Effector memory CD4-positive, alpha-beta T cell (primary cell): Measurements from ENCODE around the gene NT5M.
"Not testable (repeated sequence)": the region's sequence is repeated elsewhere in the genome, so short reads cannot be mapped to it uniquely, and the experiment has no call there.

Source experiments
- DNase-seq, 3 donors: peaks; one replicate each; pipeline ENCODE4 v3.0.0-alpha.2; 2020
- H3K27ac ChIP-seq: 2 replicates; pipeline ENCODE4 v1.7.0; 2013; ENCODE audit warnings: mild to moderate bottlenecking, low read length, moderate library complexity; ENCODE audit not compliant: insufficient read depth, poor library complexity, severe bottlenecking
- H3K27me3 ChIP-seq: replicated peaks from 2 replicates; pipeline ENCODE4 v1.7.0; 2013; ENCODE audit warnings: mild to moderate bottlenecking, low read length; ENCODE audit not compliant: insufficient read depth, control insufficient read depth, poor library complexity, severe bottlenecking
- H3K36me3 ChIP-seq: 2 replicates; pipeline ENCODE4 v1.7.0; 2013; ENCODE audit warnings: mild to moderate bottlenecking, low read length, moderate library complexity; ENCODE audit not compliant: control insufficient read depth, insufficient read depth
- H3K4me1 ChIP-seq: 2 replicates; pipeline ENCODE4 v1.7.0; 2013; ENCODE audit warnings: low read length, mild to moderate bottlenecking; ENCODE audit not compliant: control insufficient read depth, insufficient read depth, poor library complexity, severe bottlenecking
- H3K4me3 ChIP-seq: 2 replicates; pipeline ENCODE4 v1.7.0; 2013; ENCODE audit warnings: low read length, low read depth, mild to moderate bottlenecking; ENCODE audit not compliant: insufficient read depth, poor library complexity, severe bottlenecking
- H3K9me3 ChIP-seq: 2 replicates; pipeline ENCODE4 v1.7.0; 2013; ENCODE audit warnings: mild to moderate bottlenecking, low read length, moderate library complexity; ENCODE audit not compliant: control insufficient read depth
- total RNA-seq, 3 donors: gene quantifications; one replicate each; lab custom pipeline; 2026; lab: John Stamatoyannopoulos, UW

Gene NT5M
- total RNA-seq = 1.1 to 3.5 (median 1.2) reads per million in 3 donors

DNA sequence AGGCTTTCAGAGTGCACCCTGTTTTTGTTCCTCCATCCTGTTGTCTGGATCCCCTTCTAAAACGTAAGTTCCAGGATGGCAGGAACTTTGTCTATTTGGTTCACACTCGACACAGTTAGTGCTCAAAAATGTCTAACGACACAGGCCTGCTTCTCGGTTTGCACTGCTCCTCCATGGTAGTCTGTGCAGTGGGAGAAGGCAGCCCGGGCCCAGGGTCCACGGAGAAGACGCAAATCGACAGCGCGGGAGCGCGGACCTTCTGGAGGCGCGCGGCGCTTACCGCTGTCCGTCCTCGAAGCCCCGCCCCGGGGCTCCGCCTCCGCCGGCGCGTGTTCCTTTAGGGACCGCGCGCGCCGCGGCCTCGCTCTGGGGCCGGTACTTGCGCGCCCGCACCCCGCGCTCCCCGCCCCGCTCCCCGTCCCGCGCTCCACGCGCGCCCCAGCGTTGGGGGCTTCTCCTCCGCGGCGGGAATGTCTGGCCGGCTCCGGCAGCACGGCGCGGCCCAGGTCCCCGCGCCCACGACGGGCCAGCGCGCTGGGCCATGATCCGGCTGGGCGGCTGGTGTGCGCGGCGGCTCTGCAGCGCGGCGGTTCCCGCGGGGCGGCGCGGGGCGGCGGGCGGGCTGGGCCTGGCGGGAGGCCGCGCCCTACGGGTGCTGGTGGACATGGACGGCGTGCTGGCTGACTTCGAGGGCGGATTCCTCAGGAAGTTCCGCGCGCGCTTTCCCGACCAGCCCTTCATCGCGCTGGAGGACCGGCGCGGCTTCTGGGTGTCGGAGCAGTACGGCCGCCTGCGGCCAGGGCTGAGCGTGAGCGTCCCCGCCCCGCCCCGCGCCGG is at the start of gene NT5M:
Gene NT5M, plus strand, starts transcription at position 364 of the 837 bp plus-strand sequence. Its CDS starts 178 bp downstream, at position 542.
- Histone ChIP-seq H3K4me1 (peaks cover 22% of the 10 kb centered on the region), H3K27me3 (no peaks in the 10 kb centered on the region), H3K9me3 (no peaks in the 10 kb centered on the region), H3K27ac (no peak within 1 kb of the TSS), H3K36me3 (no peaks in the 10 kb centered on the region), H3K4me3 (peak within 1 kb of the TSS; percentile 57)
- peak; percentile 15 to 51 (median 42) for DNase-seq

DNA sequence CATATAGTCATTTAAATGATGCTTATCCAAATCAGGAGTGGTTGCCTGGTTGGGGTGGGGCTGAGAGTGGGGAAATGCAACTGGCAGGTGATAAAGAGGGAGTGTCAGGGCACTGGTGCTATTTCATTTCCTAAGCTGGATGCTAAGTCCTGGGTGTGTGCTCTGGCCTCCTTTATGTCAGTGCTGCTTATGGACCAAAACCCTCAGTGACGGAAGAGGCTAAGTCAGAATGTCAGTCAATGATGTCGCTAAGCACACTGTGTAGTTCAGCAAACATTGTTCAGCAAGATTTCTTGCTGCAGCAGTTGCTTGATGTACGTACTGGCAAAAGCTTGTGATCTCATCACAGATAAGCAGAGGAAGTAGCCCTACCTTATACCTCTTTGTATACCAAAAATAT is 49.8 kb upstream of the NT5M start:
- H3K4me1 ChIP-seq = no peaks in the 10 kb centered on the region
- peaks cover 56% of the 10 kb centered on the region for H3K36me3 ChIP-seq
- no peak overlapping the region for H3K4me3 ChIP-seq
- H3K27me3 ChIP-seq = no peaks in the 10 kb centered on the region
- DNase-seq = no peak
- no peaks in the 10 kb centered on the region for H3K9me3 ChIP-seq
- no peak overlapping the region for H3K27ac ChIP-seq

DNA sequence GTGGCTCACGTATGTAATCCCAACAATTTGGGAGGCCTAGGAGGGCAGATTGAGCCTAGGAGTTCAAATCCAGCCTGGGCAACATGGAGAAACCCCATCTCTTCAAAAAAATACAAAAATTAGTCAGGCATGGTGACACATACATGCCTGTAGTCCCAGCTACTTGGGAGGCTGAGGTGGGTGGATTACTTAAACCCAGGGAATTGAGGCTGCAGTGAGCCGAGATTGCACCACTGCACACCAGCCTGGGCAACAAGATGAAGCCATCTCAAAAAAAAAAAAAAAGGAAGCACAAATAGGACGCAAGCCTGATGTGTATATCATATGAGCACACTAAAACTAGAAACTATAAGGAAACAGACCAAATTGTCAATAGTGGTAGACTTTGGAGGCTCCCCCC is 49.1 kb upstream of the NT5M start:
- H3K36me3 ChIP-seq = peaks cover 56% of the 10 kb centered on the region
- no peak overlapping the region for H3K4me3 ChIP-seq
- no peaks in the 10 kb centered on the region for H3K9me3 ChIP-seq
- no peak overlapping the region for H3K27ac ChIP-seq
- no peaks in the 10 kb centered on the region for H3K4me1 ChIP-seq
- no peaks in the 10 kb centered on the region for H3K27me3 ChIP-seq
- DNase-seq = no peak

DNA sequence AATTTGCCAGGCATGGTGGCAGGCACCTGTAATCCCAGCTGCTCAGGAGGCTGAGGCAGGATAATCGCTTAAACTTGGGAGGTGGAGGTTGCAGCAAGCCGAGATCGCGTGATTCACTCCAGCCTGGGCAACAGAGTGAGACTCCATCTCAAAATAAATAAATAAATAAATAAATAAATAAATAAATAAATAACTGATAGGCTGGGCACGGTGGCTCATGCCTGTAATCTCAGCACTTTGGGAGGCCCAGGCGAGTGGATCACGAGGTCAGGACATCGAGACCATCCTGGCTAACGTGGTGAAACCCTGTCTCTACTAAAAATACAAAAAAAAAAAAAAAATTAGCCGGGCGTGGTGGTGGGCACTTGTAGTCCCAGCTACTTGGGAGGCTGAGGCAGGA is 47.5 kb upstream of the NT5M start:
- not testable (repeated sequence) for DNase-seq, H3K4me3 ChIP-seq, H3K27ac ChIP-seq, H3K4me1 ChIP-seq, H3K27me3 ChIP-seq, H3K9me3 ChIP-seq
- peaks cover 68% of the 10 kb centered on the region for H3K36me3 ChIP-seq

DNA sequence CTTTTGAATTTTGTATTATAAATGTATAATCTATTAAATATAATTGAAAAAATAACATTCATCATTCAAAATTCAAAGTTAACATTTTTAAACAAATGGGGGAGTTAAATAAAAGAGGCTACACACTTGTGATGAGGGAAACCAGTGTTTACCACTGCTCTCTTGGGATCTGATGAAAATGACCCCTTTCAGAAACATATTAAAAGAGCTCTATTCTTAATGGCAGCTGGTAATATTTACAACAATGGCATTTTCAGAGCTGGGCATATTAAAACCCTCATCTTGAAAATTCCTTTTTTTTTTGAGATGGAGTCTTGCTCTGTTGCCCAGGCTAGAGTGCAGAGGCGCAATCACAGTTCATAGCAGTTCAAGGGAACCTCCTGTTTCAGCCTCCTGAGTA is 46.9 kb upstream of the NT5M start:
- Histone ChIP-seq H3K27me3 (no peaks in the 10 kb centered on the region), H3K36me3 (peaks cover 68% of the 10 kb centered on the region), H3K4me3 (no peak overlapping the region), H3K27ac (no peak overlapping the region), H3K4me1 (no peaks in the 10 kb centered on the region), H3K9me3 (no peaks in the 10 kb centered on the region)
- no peak for DNase-seq

DNA sequence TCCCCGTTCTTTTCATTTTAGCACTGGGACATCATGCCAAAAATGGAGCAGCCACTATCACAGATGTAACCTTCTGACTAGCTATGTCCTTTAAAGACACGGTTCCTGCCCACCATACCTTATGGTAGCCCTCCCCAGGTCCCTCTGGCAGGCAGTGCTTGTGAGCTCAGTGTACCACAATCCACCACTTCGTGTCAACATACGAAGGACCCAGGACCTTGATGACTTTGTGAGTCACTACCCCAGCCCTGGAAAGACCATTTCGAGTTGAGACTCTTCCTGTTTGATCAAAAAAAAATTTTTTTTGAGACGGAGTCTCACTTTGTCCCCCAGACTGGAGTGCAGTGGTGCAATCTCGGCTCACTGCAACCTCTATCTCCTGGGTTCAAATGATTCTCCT is 45.2 kb upstream of the NT5M start:
- Histone ChIP-seq H3K9me3 (no peaks in the 10 kb centered on the region), H3K4me1 (no peaks in the 10 kb centered on the region), H3K27me3 (no peaks in the 10 kb centered on the region), H3K4me3 (no peak overlapping the region), H3K27ac (no peak overlapping the region), H3K36me3 (peaks cover 53% of the 10 kb centered on the region)
- DNase-seq = no peak

DNA sequence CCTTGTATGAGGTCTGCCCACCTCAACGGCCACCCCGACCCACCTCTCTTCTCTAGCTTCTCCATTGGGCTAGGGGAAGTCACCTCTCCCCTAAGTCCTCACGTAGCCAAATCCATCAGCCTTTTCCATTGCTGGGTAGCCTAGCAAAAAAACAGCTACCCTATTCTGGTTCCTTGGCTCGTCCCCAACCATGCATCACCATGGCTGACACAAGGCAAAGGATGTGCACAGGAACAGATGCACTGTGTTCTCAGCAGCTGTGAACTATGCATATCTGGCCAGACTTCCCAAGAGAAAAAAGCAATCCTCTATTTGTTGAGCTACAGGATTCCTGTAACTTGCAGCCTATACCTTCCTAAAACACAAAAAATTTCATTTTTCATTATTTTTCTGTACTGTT is 44.2 kb upstream of the NT5M start:
- H3K27ac ChIP-seq = no peak overlapping the region
- H3K27me3 ChIP-seq = no peaks in the 10 kb centered on the region
- no peaks in the 10 kb centered on the region for H3K4me1 ChIP-seq
- no peak for DNase-seq
- H3K4me3 ChIP-seq = no peak overlapping the region
- peaks cover 50% of the 10 kb centered on the region for H3K36me3 ChIP-seq
- no peaks in the 10 kb centered on the region for H3K9me3 ChIP-seq

DNA sequence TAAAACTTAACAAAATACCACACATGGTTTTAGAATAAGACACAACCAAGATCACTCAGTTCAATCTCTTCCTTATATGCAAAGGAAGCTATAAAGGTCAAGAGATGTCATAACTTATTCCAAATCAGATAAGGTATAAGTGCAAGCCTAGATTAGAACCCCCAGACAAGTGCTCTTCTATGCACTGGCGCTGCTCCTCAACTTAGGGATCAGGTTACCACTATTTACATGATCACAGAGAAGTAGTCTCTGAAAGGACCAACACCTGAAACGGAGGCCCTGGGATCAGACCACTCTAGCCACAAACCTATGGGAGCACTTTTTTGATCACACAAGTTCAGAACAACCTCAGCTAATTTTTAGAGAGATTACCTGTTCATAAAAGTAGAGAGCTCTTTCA is 38.7 kb upstream of the NT5M start:
- no peaks in the 10 kb centered on the region for H3K4me1 ChIP-seq
- H3K27ac ChIP-seq = no peak overlapping the region
- no peaks in the 10 kb centered on the region for H3K9me3 ChIP-seq
- no peak overlapping the region for H3K4me3 ChIP-seq
- H3K27me3 ChIP-seq = no peaks in the 10 kb centered on the region
- no peak for DNase-seq
- peaks cover 44% of the 10 kb centered on the region for H3K36me3 ChIP-seq

DNA sequence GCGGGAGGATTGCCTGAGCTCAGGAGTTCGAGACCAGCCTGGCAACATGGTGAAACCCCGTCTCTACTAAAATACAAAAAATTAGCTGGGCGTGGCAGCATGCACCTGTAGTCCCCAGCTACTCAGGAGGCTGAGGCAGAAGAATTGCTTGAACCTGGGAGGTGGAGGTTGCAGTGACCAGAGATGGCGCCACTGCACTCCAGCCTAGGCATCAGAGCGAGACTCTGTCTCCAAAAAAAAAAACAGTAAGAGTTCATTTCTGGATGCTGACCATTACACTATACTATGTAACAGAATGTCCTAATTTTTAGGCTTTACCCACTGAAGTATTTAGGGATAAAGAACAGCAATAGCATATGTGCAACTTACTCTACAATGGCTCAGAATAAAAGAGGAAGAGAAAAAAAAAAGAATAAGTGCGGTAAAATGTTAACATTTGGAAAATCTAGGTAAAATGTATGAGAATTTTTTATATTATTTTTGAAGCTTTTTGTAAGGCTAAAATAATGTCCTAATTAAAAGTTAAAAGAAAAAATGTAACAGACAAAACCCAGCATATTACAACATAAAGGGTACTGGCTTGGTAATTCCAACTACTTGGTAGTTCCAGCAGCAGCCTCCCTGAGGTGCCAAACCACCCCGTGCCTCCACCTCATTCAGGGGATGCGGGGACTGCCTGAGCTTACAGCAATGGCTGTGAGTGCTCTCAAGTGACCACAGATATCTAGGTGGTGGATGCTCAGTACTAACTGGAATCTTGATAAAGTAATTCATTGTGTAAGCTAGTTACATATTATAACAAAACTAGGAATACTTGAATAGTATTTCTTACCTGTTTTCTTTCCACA is 33.0 kb upstream of the NT5M start:
- no peaks in the 10 kb centered on the region for H3K9me3 ChIP-seq
- peaks cover 27% of the 10 kb centered on the region for H3K36me3 ChIP-seq
- no peak for DNase-seq
- H3K27ac ChIP-seq = no peak overlapping the region
- H3K27me3 ChIP-seq = no peaks in the 10 kb centered on the region
- no peak overlapping the region for H3K4me3 ChIP-seq
- H3K4me1 ChIP-seq = no peaks in the 10 kb centered on the region

DNA sequence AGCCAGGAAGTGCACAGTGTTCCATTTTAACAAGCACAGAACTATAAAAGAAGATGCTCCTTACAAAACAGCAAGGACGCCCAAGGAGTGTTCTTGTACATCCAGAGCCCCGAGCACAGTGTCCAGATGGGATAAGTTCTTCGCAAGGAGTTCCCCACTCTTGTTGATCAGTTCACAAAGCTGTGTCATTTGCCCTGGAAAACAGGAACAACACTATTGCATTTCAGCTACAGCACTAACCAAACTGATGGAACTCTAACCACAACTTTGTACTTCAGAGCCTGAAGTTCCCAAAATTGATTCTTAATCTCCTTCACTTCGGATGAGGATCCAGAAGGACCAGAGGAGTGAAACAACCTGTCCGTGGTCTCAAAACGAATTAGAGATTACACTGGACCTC is 27.2 kb upstream of the NT5M start:
- Histone ChIP-seq H3K9me3 (no peaks in the 10 kb centered on the region), H3K36me3 (peaks cover 4% of the 10 kb centered on the region), H3K4me3 (no peak overlapping the region), H3K27ac (no peak overlapping the region), H3K27me3 (no peaks in the 10 kb centered on the region), H3K4me1 (peaks cover 9% of the 10 kb centered on the region)
- no peak for DNase-seq
